Measurements from ENCODE around the gene TMEM82.

DNA sequence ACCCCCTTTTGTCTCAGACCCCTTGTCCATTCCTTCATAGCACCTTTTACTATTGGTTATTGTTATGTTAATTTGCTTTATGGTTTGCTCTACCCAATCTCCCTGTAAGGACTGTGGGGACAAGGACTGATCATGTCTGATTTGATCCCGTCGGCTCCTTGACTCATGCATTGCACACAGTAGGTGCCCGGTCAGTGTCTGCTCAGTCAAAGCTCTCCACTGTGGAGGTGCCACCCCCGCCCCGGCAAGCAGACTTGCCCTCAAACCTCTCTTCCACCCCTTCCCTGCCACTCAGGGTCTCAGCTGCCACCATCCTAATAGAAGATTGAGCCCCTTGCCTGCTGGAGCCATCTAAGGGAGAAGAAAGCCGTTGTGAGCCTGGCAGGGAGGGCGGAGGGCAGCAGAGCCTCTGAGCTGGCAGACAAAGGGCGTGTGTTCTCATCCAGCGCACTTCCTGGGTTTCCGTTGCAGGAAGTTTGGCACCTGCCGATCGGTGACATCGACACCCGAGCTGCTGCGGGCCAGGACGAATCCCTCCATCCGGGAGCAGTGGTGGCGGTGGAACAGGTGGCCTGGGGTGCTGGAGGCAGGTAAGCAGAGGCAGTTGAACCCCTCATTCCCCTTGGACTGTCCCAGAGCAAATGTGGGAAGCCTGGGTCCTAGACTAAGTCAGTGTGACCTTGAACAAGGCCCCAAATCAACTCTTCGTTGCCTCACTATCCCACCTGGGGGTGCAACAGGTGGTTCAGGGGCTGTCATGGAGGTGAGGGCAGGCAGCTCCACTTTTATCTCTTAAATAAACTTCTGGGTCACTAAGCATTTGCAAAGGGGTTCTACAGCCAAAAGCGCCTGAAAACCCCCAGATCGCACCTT is 14.1 kb downstream of the TMEM82 start:
- TF ChIP-seq, protein P1, sequence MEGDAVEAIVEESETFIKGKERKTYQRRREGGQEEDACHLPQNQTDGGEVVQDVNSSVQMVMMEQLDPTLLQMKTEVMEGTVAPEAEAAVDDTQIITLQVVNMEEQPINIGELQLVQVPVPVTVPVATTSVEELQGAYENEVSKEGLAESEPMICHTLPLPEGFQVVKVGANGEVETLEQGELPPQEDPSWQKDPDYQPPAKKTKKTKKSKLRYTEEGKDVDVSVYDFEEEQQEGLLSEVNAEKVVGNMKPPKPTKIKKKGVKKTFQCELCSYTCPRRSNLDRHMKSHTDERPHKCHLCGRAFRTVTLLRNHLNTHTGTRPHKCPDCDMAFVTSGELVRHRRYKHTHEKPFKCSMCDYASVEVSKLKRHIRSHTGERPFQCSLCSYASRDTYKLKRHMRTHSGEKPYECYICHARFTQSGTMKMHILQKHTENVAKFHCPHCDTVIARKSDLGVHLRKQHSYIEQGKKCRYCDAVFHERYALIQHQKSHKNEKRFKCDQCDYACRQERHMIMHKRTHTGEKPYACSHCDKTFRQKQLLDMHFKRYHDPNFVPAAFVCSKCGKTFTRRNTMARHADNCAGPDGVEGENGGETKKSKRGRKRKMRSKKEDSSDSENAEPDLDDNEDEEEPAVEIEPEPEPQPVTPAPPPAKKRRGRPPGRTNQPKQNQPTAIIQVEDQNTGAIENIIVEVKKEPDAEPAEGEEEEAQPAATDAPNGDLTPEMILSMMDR (IDR thresholded peaks at IDR 0.05), result no peak
- peak; percentile 68 to 97 (median 94) for TF ChIP-seq POLR2AphosphoS5 (IDR thresholded peaks at IDR 0.05)

All from transverse colon (tissue), 4 donors.